ENCODE results near the gene PILRA. TPM values are rescaled to one million over a fixed set of nuclear protein-coding genes. Genes with fewer than 3 reads are reported as not detected.
"Not testable (repeated sequence)": the region's sequence is repeated elsewhere in the genome, so short reads cannot be mapped to it uniquely, and the experiment has no call there.

PILRA gene
- total and polyA plus RNA-seq, 4 donors = 9.9 to 122 (median 27.5) TPM

- Histone ChIP-seq H3K9me3 (ENCODE audit: control insufficient read depth in 4 of 4, insufficient read depth in 3 of 4, low read length in 3 of 4) (no peaks in the 10 kb centered on the region), H3K36me3 (ENCODE audit: control insufficient read depth in 4 of 4, insufficient read depth in 4 of 4, low read length in 4 of 4) (no peaks in the 10 kb centered on the region)
- ATAC-seq (ENCODE audit: insufficient read depth, low FRiP score) = no peak
These were observed 72.8 kb downstream of the PILRA start for GRCh38 chr7:100446040-100446439.

GRCh38 chr7:100447363-100447762 lies 74.1 kb downstream of the PILRA start:
- H3K36me3 ChIP-seq (ENCODE audit: control insufficient read depth in 4 of 4, insufficient read depth in 4 of 4, low read length in 4 of 4); H3K4me1 ChIP-seq (ENCODE audit: control insufficient read depth in 5 of 5, insufficient read depth in 5 of 5, low read length in 5 of 5); H3K9ac ChIP-seq (ENCODE audit: insufficient read depth in 1 of 2, low read length in 2 of 2); DNase-seq; ATAC-seq (ENCODE audit: insufficient read depth, low FRiP score); H3K4me3 ChIP-seq; H3K9me3 ChIP-seq (ENCODE audit: control insufficient read depth in 4 of 4, insufficient read depth in 3 of 4, low read length in 3 of 4); H3K27me3 ChIP-seq (ENCODE audit: control insufficient read depth in 3 of 3, insufficient read depth in 3 of 3, low read length in 2 of 3); H3K27ac ChIP-seq (ENCODE audit: low read depth in 1 of 2, low read length in 1 of 2): not testable (repeated sequence)
- WGBS, 2 donors = 97 to 99% methylated on average over 8 of the region's 8 CpGs

More at GRCh38 chr7:100446040-100446439, 72.8 kb downstream of the PILRA start:
- Histone ChIP-seq H3K27me3 (ENCODE audit: control insufficient read depth in 3 of 3, insufficient read depth in 3 of 3, low read length in 2 of 3) (no peaks in the 10 kb centered on the region), H3K9ac (ENCODE audit: insufficient read depth in 1 of 2, low read length in 2 of 2) (no peak overlapping the region), H3K27ac (ENCODE audit: low read depth in 1 of 2, low read length in 1 of 2) (peak overlapping the region in 1 of 2 donors; percentile 5), H3K4me1 (ENCODE audit: control insufficient read depth in 5 of 5, insufficient read depth in 5 of 5, low read length in 5 of 5) (peaks cover 0 to 4% (median 2%) of the 10 kb centered on the region in 5 donors), H3K4me3 (no peak overlapping the region)
- no peak for TF ChIP-seq CTCF (IDR thresholded peaks at IDR 0.05; ENCODE audit: control extremely low read depth, extremely low read depth)
- 53 to 75% methylated on average over 2 of the region's 2 CpGs for WGBS, 2 donors
- no peak for DNase-seq

GRCh38 chr7:100449190-100449795 lies 76.0 kb downstream of the PILRA start:
- peak overlapping the region in 1 of 2 donors; percentile 90 for H3K27ac ChIP-seq (ENCODE audit: low read depth in 1 of 2, low read length in 1 of 2)
- no peaks in the 10 kb centered on the region for H3K9me3 ChIP-seq (ENCODE audit: control insufficient read depth in 4 of 4, insufficient read depth in 3 of 4, low read length in 3 of 4)
- no peak for TF ChIP-seq CTCF (IDR thresholded peaks at IDR 0.05; ENCODE audit: control extremely low read depth, extremely low read depth)
- 76 to 82% methylated on average over 13 of the region's 13 CpGs for WGBS, 2 donors
- no peak for DNase-seq
- H3K36me3 ChIP-seq (ENCODE audit: control insufficient read depth in 4 of 4, insufficient read depth in 4 of 4, low read length in 4 of 4) = no peaks in the 10 kb centered on the region
- ATAC-seq (ENCODE audit: insufficient read depth, low FRiP score) = no peak
- no peak overlapping the region for H3K9ac ChIP-seq (ENCODE audit: insufficient read depth in 1 of 2, low read length in 2 of 2)
- H3K27me3 ChIP-seq (ENCODE audit: control insufficient read depth in 3 of 3, insufficient read depth in 3 of 3, low read length in 2 of 3) = no peaks in the 10 kb centered on the region
- peaks cover 0 to 4% (median 0%) of the 10 kb centered on the region in 5 donors for H3K4me1 ChIP-seq (ENCODE audit: control insufficient read depth in 5 of 5, insufficient read depth in 5 of 5, low read length in 5 of 5)
- no peak overlapping the region for H3K4me3 ChIP-seq

Small RNA genes lying within 50 kb of the gene (small RNA-seq; reads per million reads assigned to genes)
- gene RF00019 (ENCODE audit: low replicate concordance) = not detected

Other genes starting within 250 kb of the PILRA start
- gene MBLAC1, start 246.5 kb upstream of the PILRA start, total RNA-seq = 1 to 10 TPM; 2.2 to 2.9 TPM
- 1 to 10 TPM; 1.7 to 1.9 TPM for gene MBLAC1, start 246.5 kb upstream of the PILRA start, polyA plus RNA-seq
- 100 to 1,000 TPM in 1 of 2 donors, 10 to 100 TPM in 1; 63.4 to 134 TPM for gene LAMTOR4, start 224.6 kb upstream of the PILRA start, total RNA-seq
- gene LAMTOR4, start 224.6 kb upstream of the PILRA start, polyA plus RNA-seq = 100 to 1,000 TPM; 240 to 288 TPM
- 10 to 100 TPM in 1 of 2 donors, 1 to 10 TPM in 1; 9.8 to 27.9 TPM for gene TRAPPC14, start 214.8 kb upstream of the PILRA start, total RNA-seq
- gene TRAPPC14, start 214.8 kb upstream of the PILRA start, polyA plus RNA-seq = 10 to 100 TPM; 19.5 to 19.6 TPM
- 1 to 10 TPM; 6.1 to 8.0 TPM for gene GAL3ST4, start 204.9 kb upstream of the PILRA start, total RNA-seq
- 1 to 10 TPM; 1.5 to 4.2 TPM for gene GAL3ST4, start 204.9 kb upstream of the PILRA start, polyA plus RNA-seq
- gene GPC2, start 196.1 kb upstream of the PILRA start, total RNA-seq = 1 to 10 TPM; 1.4 to 2.1 TPM
- gene GPC2, start 196.1 kb upstream of the PILRA start, polyA plus RNA-seq = under 1 TPM; 0.61 to 0.68 TPM
- gene STAG3, start 195.6 kb upstream of the PILRA start, total RNA-seq = 1 to 10 TPM; 2.0 to 2.1 TPM
- gene STAG3, start 195.6 kb upstream of the PILRA start, polyA plus RNA-seq = 1 to 10 TPM; 2.0 to 2.8 TPM
- gene PVRIG, start 153.5 kb upstream of the PILRA start, total RNA-seq = under 1 TPM; 0.52 to 0.82 TPM
- 1 to 10 TPM in 1 of 2 donors, under 1 TPM in 1; 0.41 to 1.6 TPM for gene PVRIG, start 153.5 kb upstream of the PILRA start, polyA plus RNA-seq
- not detected for gene SPDYE3, start 65.8 kb upstream of the PILRA start, total RNA-seq
- gene SPDYE3, start 65.8 kb upstream of the PILRA start, polyA plus RNA-seq = under 1 TPM; 0.06 to 0.10 TPM
- gene PILRB, start 15.4 kb upstream of the PILRA start, total RNA-seq = 10 to 100 TPM; 22.0 to 50.1 TPM
- gene PILRB, start 15.4 kb upstream of the PILRA start, polyA plus RNA-seq = 10 to 100 TPM; 26.1 to 36.3 TPM
- gene ZCWPW1, start 55.2 kb downstream of the PILRA start, total RNA-seq = 1 to 10 TPM; 5.6 to 7.2 TPM
- gene ZCWPW1, start 55.2 kb downstream of the PILRA start, polyA plus RNA-seq = 10 to 100 TPM in 1 of 2 donors, 1 to 10 TPM in 1; 5.1 to 12.2 TPM
- 10 to 100 TPM; 25.6 to 38.7 TPM for gene MEPCE, start 56.3 kb downstream of the PILRA start, total RNA-seq
- gene MEPCE, start 56.3 kb downstream of the PILRA start, polyA plus RNA-seq = 10 to 100 TPM; 27.9 to 30.4 TPM
- gene PPP1R35, start 63.0 kb downstream of the PILRA start, total RNA-seq = 10 to 100 TPM in 1 of 2 donors, 1 to 10 TPM in 1; 8.2 to 36.4 TPM
- 10 to 100 TPM; 38.2 to 65.1 TPM for gene PPP1R35, start 63.0 kb downstream of the PILRA start, polyA plus RNA-seq
- gene SPACDR, start 90.8 kb downstream of the PILRA start, total RNA-seq = 1 to 10 TPM in 1 of 2 donors, under 1 TPM in 1; 0.83 to 2.0 TPM
- gene SPACDR, start 90.8 kb downstream of the PILRA start, polyA plus RNA-seq = under 1 TPM; 0.54 to 0.83 TPM
- 10 to 100 TPM; 38.2 to 62.8 TPM for gene TSC22D4, start 105.7 kb downstream of the PILRA start, total RNA-seq
- 10 to 100 TPM; 33.6 to 62.0 TPM for gene TSC22D4, start 105.7 kb downstream of the PILRA start, polyA plus RNA-seq
- gene NYAP1, start 110.4 kb downstream of the PILRA start, total RNA-seq = 1 to 10 TPM in 1 of 2 donors, under 1 TPM in 1; 0.52 to 1.1 TPM
- under 1 TPM; 0.32 to 0.39 TPM for gene NYAP1, start 110.4 kb downstream of the PILRA start, polyA plus RNA-seq
- gene AGFG2, start 165.7 kb downstream of the PILRA start, total RNA-seq = 10 to 100 TPM; 22.8 to 36.0 TPM
- gene AGFG2, start 165.7 kb downstream of the PILRA start, polyA plus RNA-seq = 10 to 100 TPM; 15.9 to 16.6 TPM
- gene SAP25, start 200.4 kb downstream of the PILRA start, total RNA-seq = 1 to 10 TPM; 1.9 to 8.8 TPM
- gene SAP25, start 200.4 kb downstream of the PILRA start, polyA plus RNA-seq = 1 to 10 TPM; 3.7 to 9.9 TPM
- 100 to 1,000 TPM in 1 of 2 donors, 10 to 100 TPM in 1; 38.1 to 109 TPM for gene LRCH4, start 212.6 kb downstream of the PILRA start, total RNA-seq
- 100 to 1,000 TPM in 1 of 2 donors, 10 to 100 TPM in 1; 81.7 to 103 TPM for gene LRCH4, start 212.6 kb downstream of the PILRA start, polyA plus RNA-seq
- 1 to 10 TPM in 1 of 2 donors, under 1 TPM in 1; 0.25 to 1.3 TPM for gene FBXO24, start 212.8 kb downstream of the PILRA start, total RNA-seq
- under 1 TPM; 0.30 to 0.35 TPM for gene FBXO24, start 212.8 kb downstream of the PILRA start, polyA plus RNA-seq
- 100 to 1,000 TPM in 1 of 2 donors, 10 to 100 TPM in 1; 53.6 to 105 TPM for gene PCOLCE, start 228.9 kb downstream of the PILRA start, total RNA-seq
- gene PCOLCE, start 228.9 kb downstream of the PILRA start, polyA plus RNA-seq = 10 to 100 TPM; 48.4 to 73.5 TPM
- 10 to 100 TPM; 13.2 to 26.9 TPM for gene MOSPD3, start 239.1 kb downstream of the PILRA start, total RNA-seq
- 10 to 100 TPM; 15.5 to 18.8 TPM for gene MOSPD3, start 239.1 kb downstream of the PILRA start, polyA plus RNA-seq